ENCODE results near the gene ABAT. TPM values are rescaled to one million over a fixed set of nuclear protein-coding genes. Genes with fewer than 3 reads are reported as not detected.

Gene ABAT
- total RNA-seq, 6 experiments from 2014 or later, result 0.51 to 1.3 (median 0.59) TPM

DNA sequence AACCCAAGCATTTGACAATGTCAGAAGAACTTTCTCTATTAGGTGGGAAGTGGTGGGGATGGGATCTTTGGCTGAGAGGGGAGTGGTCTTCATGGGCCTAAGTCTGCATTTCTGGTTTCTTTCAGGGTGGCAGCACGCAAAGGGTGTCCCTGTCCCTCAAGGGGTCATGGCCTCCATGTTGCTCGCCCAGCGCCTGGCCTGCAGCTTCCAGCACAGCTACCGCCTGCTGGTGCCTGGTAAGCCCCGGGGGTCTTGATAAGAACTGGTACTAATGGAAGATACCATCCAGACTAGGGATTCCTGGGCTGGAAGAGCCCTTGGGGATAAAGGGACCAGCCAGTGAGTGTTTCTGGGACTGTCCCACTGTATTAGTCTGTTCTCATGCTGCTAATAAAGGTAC is 61.2 kb downstream of the ABAT start:
- H3K4me1 Mint-ChIP-seq (ENCODE audit: low read depth), result no peaks in the 10 kb centered on the region
- H3K36me3 Mint-ChIP-seq (ENCODE audit: low read depth), result no peaks in the 10 kb centered on the region
- DNase-seq, result no peak
- peaks cover 11% of the 10 kb centered on the region for H3K27me3 Mint-ChIP-seq (ENCODE audit: insufficient read depth)
- TF ChIP-seq, protein P1, sequence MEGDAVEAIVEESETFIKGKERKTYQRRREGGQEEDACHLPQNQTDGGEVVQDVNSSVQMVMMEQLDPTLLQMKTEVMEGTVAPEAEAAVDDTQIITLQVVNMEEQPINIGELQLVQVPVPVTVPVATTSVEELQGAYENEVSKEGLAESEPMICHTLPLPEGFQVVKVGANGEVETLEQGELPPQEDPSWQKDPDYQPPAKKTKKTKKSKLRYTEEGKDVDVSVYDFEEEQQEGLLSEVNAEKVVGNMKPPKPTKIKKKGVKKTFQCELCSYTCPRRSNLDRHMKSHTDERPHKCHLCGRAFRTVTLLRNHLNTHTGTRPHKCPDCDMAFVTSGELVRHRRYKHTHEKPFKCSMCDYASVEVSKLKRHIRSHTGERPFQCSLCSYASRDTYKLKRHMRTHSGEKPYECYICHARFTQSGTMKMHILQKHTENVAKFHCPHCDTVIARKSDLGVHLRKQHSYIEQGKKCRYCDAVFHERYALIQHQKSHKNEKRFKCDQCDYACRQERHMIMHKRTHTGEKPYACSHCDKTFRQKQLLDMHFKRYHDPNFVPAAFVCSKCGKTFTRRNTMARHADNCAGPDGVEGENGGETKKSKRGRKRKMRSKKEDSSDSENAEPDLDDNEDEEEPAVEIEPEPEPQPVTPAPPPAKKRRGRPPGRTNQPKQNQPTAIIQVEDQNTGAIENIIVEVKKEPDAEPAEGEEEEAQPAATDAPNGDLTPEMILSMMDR (IDR thresholded peaks at IDR 0.05), result no peak
- H3K4me3 Mint-ChIP-seq, result no peak overlapping the region
- peaks cover 7% of the 10 kb centered on the region for H3K9me3 Mint-ChIP-seq
- no peak overlapping the region for H3K27ac Mint-ChIP-seq

DNA sequence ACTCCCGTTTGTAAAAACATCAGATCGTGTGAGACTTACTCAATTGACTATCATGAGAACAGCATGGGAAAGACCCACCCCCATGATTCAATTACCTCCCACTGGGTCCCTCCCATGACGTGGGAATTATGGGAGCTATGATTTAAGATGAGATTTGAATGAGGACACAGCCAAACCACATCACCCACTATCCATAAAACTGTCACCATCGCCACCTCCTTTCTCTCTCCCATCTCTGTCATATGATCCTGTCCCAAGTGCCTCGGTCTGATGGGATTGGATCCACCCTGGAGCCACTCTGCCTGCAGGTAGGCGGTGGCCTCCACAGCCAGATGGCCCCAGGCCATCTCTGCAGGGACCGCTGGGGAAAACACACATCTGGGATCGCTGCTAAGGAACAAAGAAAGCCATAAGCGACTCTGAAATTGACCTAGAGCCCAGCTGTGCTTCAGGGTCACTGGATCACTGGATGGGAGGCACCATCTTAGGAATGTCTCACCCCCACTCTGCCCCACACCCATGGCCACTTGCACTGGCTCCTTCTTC is 61.8 kb downstream of the ABAT start:
- no peak overlapping the region for H3K27ac Mint-ChIP-seq
- H3K36me3 Mint-ChIP-seq (ENCODE audit: low read depth), result no peaks in the 10 kb centered on the region
- H3K4me3 Mint-ChIP-seq, result no peak overlapping the region
- H3K27me3 Mint-ChIP-seq (ENCODE audit: insufficient read depth), result peaks cover 11% of the 10 kb centered on the region
- TF ChIP-seq, protein P1 (IDR thresholded peaks at IDR 0.05), result no peak
- DNase-seq, result no peak
- H3K4me1 Mint-ChIP-seq (ENCODE audit: low read depth), result no peaks in the 10 kb centered on the region
- peaks cover 7% of the 10 kb centered on the region for H3K9me3 Mint-ChIP-seq

DNA sequence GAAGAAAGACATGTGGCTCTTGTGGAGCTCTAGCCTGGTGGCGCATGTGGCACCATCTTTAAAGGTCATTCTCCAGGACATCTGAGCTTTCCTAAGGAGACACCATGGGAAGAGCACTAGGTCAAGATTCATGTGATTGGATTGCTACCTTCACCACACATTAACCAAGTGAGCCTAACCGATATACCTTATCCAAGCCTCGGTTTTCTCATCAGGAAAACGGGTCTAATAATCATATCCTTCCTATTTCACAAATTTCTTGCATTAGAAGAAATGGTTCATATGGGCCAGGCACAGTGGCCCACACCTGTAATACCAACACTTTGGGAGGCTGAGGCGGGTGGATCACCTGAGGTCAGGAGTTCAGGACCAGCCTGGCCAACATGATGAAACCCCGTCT is 64.7 kb downstream of the ABAT start:
- H3K27me3 Mint-ChIP-seq (ENCODE audit: insufficient read depth), result peaks cover 21% of the 10 kb centered on the region
- H3K9me3 Mint-ChIP-seq, result no peaks in the 10 kb centered on the region; the same call in 1 of the 2 replicates
- H3K36me3 Mint-ChIP-seq (ENCODE audit: low read depth), result no peaks in the 10 kb centered on the region
- no peak overlapping the region for H3K4me3 Mint-ChIP-seq
- no peak overlapping the region for H3K27ac Mint-ChIP-seq
- no peaks in the 10 kb centered on the region for H3K4me1 Mint-ChIP-seq (ENCODE audit: low read depth)
- DNase-seq, result no peak
- TF ChIP-seq, protein P1 (IDR thresholded peaks at IDR 0.05), result no peak

- Mint-ChIP-seq H3K27me3 (ENCODE audit: insufficient read depth) (peaks cover 21% of the 10 kb centered on the region), H3K36me3 (ENCODE audit: low read depth) (no peaks in the 10 kb centered on the region)
- TF ChIP-seq, protein P1 (IDR thresholded peaks at IDR 0.05), result no peak
These were observed 65.7 kb downstream of the ABAT start for GRCh38 chr16:8739989-8740704.

GRCh38 chr16:8740775-8741355 is 66.4 kb downstream of the ABAT start:
- Mint-ChIP-seq H3K27ac (no peak overlapping the region), H3K27me3 (ENCODE audit: insufficient read depth) (peaks cover 22% of the 10 kb centered on the region), H3K4me3 (no peak overlapping the region), H3K9me3 (no peaks in the 10 kb centered on the region), H3K4me1 (ENCODE audit: low read depth) (no peaks in the 10 kb centered on the region), H3K36me3 (ENCODE audit: low read depth) (no peaks in the 10 kb centered on the region)
- DNase-seq, result no peak
- TF ChIP-seq, protein P1 (IDR thresholded peaks at IDR 0.05), result no peak

More at GRCh38 chr16:8739989-8740704, 65.7 kb downstream of the ABAT start:
- DNase-seq, result no peak
- Mint-ChIP-seq H3K9me3 (no peaks in the 10 kb centered on the region), H3K4me3 (no peak overlapping the region), H3K4me1 (ENCODE audit: low read depth) (no peaks in the 10 kb centered on the region), H3K27ac (no peak overlapping the region)
